ENCODE data around the gene TRMT44. TPM values are rescaled to one million over a fixed set of nuclear protein-coding genes. Genes with fewer than 3 reads are reported as not detected.
A peak's percentile ranks its signal among the peaks of the same experiment; 100 is the strongest.

TRMT44 gene
- total and polyA plus RNA-seq, 5 experiments from 2014 or later, result 11.3 to 37.5 (median 15.4) TPM

DNA sequence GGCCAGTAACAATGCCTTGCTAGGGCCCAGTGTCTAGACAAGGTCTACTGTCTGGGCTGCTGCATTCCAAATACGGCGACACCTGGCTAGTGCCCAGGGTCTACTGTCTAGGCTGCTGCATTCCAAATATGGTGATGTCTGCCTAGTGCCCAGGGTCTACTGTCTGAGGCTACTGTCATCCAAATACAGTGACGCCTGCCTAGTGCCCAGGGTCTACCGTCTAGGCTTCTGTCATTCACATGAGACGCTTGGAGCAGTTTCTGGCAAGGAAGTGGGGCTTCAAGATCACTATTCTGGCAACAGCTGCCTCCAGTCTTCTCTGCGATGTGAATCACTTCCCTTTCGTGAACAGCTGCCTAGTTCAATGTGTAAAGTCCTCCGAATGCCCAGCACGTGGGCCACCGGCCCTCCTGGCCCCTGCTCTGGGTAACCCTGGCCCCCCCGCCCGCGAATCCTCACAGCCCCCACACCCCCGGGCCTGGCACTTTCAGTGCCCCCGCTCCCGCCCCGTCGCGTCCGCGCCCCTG lies 12.8 kb upstream of the TRMT44 start:
- POLR2A ChIA-PET, result interaction anchor here (1.3 to 3.2 kb wide), 3 partner anchors 8 to 269 kb away, joined by 7 to 30 read pairs (median 11); partner anchors contain the start of genes ABLIM2, ACOX3 and TRMT44
- ATAC-seq (peak in 1 of 2 donors; percentile 51), DNase-seq (peak in 1 of 10 donors; percentile 7)
- peak overlapping the region; percentile 90 to 98 (median 94) for H3K4me3 Mint-ChIP-seq
- H3K9me3 Mint-ChIP-seq, result no peaks in the 10 kb centered on the region
- peak overlapping the region; percentile 60 to 98 (median 94) for H3K27ac Mint-ChIP-seq
- no peaks in the 10 kb centered on the region for H3K27me3 Mint-ChIP-seq
- peaks cover 0 to 2% (median 0%) of the 10 kb centered on the region in 3 donors for H3K36me3 Mint-ChIP-seq
- peaks cover 19 to 45% (median 38%) of the 10 kb centered on the region in 4 donors for H3K4me1 Mint-ChIP-seq

DNA sequence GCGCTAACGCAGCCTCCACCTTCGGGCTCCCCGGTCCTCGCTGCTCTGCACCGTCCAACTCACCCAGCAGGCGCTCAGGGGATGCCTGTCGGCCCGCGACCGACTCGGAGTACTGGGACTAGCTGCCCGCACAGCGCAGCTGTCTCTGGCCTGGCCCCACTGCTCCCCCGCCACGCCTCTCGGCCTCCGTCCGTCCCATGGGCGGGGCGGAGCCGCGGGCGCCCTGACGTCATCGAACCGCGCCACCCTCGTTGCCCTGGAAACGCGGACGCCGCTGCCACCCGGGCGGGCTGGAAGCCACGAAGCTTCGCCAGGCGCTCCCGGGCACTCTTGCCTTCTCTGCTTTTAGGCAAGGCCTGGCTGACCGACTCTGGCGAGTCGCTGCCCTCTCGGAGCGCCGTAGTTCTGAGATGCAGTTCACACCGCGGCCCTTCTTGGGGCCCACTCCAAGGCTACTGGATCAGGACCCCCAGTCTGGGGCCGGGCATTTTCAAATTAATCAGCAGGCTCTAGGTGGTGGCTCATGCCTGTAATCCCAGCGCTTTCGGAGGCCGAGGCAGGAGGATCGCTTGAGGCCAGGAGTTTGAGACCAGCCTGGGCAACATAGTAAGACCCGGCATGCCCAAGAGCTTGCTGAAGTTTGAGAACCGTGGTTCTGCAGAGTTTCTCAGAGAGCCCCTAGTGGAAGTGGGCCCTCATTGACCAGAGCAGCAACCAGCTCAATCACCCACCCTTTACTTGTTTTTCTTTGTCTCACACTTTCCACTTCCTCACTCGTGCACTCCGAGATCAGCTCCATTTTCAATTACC lies 12.1 kb upstream of the TRMT44 start:
- Mint-ChIP-seq H3K27me3 (no peaks in the 10 kb centered on the region), H3K4me1 (peaks cover 22 to 49% (median 43%) of the 10 kb centered on the region in 4 donors), H3K4me3 (peak overlapping the region; percentile 90 to 98 (median 94)), H3K27ac (peak overlapping the region; percentile 81 to 98 (median 94)), H3K36me3 (peaks cover 0 to 2% (median 0%) of the 10 kb centered on the region in 3 donors), H3K9me3 (no peaks in the 10 kb centered on the region)
- ATAC-seq, result peak; percentile 92 to 96
- peak; percentile 84 to 99 (median 91) for DNase-seq
- POLR2A ChIA-PET, result interaction anchor here (0.7 to 3.2 kb wide), 4 partner anchors 8 to 1788 kb away, joined by 3 to 30 read pairs (median 9); partner anchors contain the start of genes ABLIM2, ACOX3, MRFAP1 and TRMT44

DNA sequence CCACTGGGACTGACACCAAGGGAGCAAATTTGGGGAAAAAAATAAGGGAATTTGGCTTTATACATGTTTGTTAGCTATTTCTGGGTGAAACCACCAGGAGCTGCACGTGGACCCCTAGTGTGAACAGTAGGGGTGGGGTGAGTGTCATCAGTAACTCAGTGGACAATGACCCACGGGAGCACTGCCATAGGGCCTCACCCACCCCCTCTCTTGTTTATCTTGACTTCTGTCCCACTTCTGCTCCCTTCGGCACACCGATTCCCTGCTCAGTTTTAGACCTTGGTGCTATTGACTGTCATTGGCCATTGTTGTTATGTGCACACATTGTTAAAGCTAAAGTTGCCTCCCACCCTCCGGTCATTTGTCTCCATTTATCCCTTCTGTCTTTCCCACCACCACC lies 9.0 kb upstream of the TRMT44 start:
- H3K36me3 Mint-ChIP-seq, result peaks cover 0 to 6% (median 0%) of the 10 kb centered on the region in 3 donors
- H3K9me3 Mint-ChIP-seq, result no peaks in the 10 kb centered on the region
- ATAC-seq (no peak), DNase-seq (no peak)
- no peaks in the 10 kb centered on the region for H3K27me3 Mint-ChIP-seq
- H3K27ac Mint-ChIP-seq, result peak overlapping the region in 2 of 10 donors; percentile 8 to 29
- POLR2A ChIA-PET, result interaction anchor here (1.6 kb wide), 1 partner anchor 9 kb away, joined by 5 read pairs; the partner anchor contains the start of genes ACOX3 and TRMT44
- peaks cover 24 to 59% (median 57%) of the 10 kb centered on the region in 4 donors for H3K4me1 Mint-ChIP-seq
- peak overlapping the region in 1 of 10 donors; percentile 24 for H3K4me3 Mint-ChIP-seq

DNA sequence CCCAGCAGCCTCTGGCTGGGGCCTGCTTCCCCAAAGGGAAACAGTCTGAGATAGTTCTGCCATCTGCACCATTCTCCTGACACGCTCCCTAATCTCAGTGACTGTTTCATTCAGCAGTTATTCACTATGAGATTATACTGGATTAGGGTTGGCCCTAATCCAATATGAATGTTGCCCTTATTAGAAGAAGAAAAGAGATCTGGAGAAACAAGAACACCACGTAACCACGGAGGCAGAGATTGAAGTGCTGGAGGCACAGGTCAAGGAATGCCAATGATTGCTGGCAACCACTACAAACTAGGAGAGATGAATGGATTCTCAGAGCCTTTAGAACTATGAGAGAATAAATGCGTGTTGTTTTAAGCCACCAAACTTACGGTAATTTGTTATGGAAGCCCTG lies 7.4 kb upstream of the TRMT44 start:
- Mint-ChIP-seq H3K4me1 (peaks cover 24 to 60% (median 57%) of the 10 kb centered on the region in 4 donors), H3K27ac (peak overlapping the region in 3 of 10 donors; percentile 26 to 59 (median 43))

DNA sequence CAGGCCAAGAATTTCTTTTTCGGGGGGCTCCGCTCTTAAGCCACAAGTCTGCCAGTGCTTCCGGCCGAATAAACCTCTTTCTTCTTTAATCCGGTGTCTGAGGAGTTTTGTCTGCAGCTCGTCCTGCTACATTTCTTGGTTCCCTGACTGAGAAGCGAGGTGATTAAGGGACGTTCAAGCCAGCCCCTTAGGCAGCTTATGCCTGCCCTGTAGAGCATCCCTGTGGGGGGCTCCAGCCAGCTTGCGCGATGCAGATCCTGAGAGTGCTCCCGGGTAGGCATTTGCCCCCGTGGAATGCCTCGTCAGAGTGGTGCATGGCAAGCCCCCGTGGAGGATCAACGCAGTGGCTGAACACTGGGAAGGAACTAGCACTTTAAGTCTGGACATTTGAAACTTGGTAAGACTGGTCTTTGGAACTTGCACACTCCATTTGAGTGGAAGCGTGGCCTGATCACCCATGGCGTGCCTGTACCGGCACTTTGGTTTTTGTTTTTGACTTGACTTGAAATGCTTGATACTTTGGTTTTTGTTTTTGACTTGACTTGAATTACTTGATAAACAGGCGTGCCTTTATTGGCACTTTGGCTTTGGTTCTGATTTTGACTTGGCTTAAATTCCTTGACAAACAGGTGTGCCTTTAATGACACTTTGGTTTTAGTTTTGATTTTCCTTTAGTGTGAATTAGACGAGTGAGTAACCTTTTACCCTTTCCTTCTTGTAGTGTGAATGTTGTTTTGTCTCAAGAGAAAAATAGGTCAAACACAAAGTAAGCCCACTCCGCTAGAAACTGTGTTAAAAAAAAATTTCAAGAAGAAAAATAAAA lies 6.1 kb upstream of the TRMT44 start:
- H3K9me3 Mint-ChIP-seq, result no peaks in the 10 kb centered on the region

More for the DNA sequence above, 7.4 kb upstream of the TRMT44 start:
- ATAC-seq, result no peak
- peaks cover 0 to 6% (median 0%) of the 10 kb centered on the region in 3 donors for H3K36me3 Mint-ChIP-seq
- H3K4me3 Mint-ChIP-seq, result no peak overlapping the region
- POLR2A ChIA-PET, result no interaction called here
- no peak for DNase-seq
- H3K27me3 Mint-ChIP-seq, result no peaks in the 10 kb centered on the region
- no peaks in the 10 kb centered on the region for H3K9me3 Mint-ChIP-seq

DNA sequence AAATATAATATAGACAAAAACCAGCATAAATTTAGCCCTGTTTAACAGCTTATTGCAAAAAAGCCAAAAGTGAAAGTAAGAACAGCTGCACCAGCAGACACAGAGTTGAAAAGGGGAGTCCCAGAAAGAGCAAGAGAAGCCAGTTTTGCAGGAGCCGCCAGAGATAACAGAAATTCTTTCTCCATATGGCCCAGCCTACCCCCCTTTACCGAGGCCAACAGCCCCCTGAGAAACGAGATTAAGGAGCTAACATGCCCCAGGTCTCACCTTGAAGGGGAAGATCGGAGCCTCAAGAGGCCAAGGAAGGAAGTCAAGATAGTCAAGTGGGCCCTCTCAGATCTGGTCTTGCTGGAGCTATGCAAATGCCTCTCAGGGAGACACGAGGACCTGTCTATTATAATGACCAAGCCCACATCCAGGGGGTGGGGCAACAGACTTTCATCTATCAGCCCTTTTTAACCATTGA lies 4.9 kb upstream of the TRMT44 start:
- H3K4me1 Mint-ChIP-seq, result peaks cover 30 to 71% (median 69%) of the 10 kb centered on the region in 4 donors
- ATAC-seq (peak; percentile 33 to 50), DNase-seq (peak in 6 of 10 donors; percentile 17 to 36 (median 20))
- peak overlapping the region; percentile 60 to 87 (median 79) for H3K4me3 Mint-ChIP-seq
- H3K27me3 Mint-ChIP-seq, result no peaks in the 10 kb centered on the region
- H3K36me3 Mint-ChIP-seq, result peaks cover 4 to 6% (median 5%) of the 10 kb centered on the region in 3 donors
- POLR2A ChIA-PET, result interaction anchor here (2.6 kb wide), 1 partner anchor 8 kb away, joined by 11 read pairs; no protein-coding TSS in a partner anchor
- no peaks in the 10 kb centered on the region for H3K9me3 Mint-ChIP-seq
- H3K27ac Mint-ChIP-seq, result peak overlapping the region; percentile 70 to 96 (median 89)

More for the DNA sequence above, 6.1 kb upstream of the TRMT44 start:
- no peak for DNase-seq
- Mint-ChIP-seq H3K27ac (peak overlapping the region in 9 of 10 donors; percentile 32 to 96 (median 88)), H3K36me3 (peaks cover 0 to 6% (median 0%) of the 10 kb centered on the region in 3 donors), H3K4me3 (peak overlapping the region in 8 of 10 donors; percentile 14 to 87 (median 76)), H3K4me1 (peaks cover 21 to 64% (median 59%) of the 10 kb centered on the region in 4 donors), H3K27me3 (no peaks in the 10 kb centered on the region)
- POLR2A ChIA-PET, result no interaction called here
- no peak for ATAC-seq

DNA sequence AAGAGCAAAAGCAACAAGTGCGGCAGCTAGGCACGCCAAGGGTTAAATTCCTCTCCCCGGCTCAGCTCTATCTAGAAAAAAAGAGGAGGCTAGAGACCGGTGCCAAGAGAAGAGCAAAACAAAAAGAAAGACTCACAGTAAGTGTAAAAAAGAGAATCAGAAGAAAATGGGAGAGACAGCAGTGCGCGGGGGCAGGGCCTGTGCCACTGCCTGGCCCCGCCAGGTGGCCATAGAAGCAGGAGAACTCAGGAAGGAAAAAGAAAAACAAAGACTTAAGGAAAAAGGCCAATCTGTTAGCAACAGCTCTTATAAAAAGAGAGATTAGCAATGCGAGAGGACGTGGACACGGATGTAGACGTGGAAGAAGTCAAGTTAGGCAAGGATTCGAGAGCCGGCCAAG lies 3.3 kb upstream of the TRMT44 start:
- DNase-seq, result no peak
- no peak for ATAC-seq
- peak overlapping the region in 3 of 10 donors; percentile 8 to 60 (median 57) for H3K4me3 Mint-ChIP-seq
- peak overlapping the region in 8 of 10 donors; percentile 1 to 83 (median 74) for H3K27ac Mint-ChIP-seq
- H3K36me3 Mint-ChIP-seq, result peaks cover 4 to 5% (median 4%) of the 10 kb centered on the region in 3 donors
- POLR2A ChIA-PET, result interaction anchor here (2.6 kb wide), 1 partner anchor 10 kb away, joined by 11 read pairs; no protein-coding TSS in a partner anchor
- H3K9me3 Mint-ChIP-seq, result no peaks in the 10 kb centered on the region
- peaks cover 36 to 85% (median 80%) of the 10 kb centered on the region in 4 donors for H3K4me1 Mint-ChIP-seq
- H3K27me3 Mint-ChIP-seq, result no peaks in the 10 kb centered on the region

DNA sequence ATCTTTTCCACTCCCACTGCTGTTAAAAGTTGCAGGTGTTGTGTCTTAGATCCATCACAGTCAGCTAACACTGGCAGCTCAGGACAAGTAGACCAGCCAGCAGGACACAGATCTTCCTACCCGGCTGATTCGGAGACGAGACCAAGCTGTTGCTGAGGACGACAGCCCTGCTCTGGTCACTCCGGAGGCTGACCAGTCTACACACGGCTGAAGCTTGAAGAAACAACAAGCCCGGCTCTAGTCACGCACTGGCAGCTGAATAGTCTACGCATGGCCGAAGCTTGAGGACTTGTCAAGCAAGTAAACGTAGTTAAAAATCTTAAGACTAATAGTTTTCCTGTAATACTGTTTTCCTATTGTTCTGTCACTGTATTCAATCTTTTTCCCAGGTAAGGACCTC lies 1.8 kb upstream of the TRMT44 start:
- peak overlapping the region in 7 of 10 donors; percentile 6 to 99 (median 53) for H3K27ac Mint-ChIP-seq
- H3K9me3 Mint-ChIP-seq, result no peaks in the 10 kb centered on the region
- POLR2A ChIA-PET, result no interaction called here
- peak overlapping the region; percentile 6 to 100 (median 57) for H3K4me3 Mint-ChIP-seq
- no peaks in the 10 kb centered on the region for H3K27me3 Mint-ChIP-seq
- peaks cover 4 to 5% (median 4%) of the 10 kb centered on the region in 3 donors for H3K36me3 Mint-ChIP-seq
- peaks cover 43 to 92% (median 91%) of the 10 kb centered on the region in 4 donors for H3K4me1 Mint-ChIP-seq
- DNase-seq (no peak), ATAC-seq (no peak)

DNA sequence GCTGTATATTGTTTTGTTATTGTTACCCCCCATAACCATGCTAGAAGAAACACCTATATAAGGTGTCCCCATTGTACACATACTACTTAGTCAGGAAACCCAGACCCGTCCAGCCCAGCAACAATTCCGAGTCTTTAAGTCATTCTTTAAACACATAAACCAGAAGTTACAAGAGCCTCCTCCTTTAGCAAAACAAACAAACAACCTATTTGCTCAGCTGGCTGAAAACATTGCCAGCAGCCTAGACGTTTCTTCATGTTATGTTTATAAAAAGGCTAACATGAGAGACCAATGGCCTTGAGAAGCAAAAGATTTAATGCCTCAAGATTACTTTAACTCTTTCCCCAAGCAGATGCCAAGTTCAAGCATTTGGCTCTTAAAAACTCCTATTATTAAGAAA lies 1.4 kb upstream of the TRMT44 start:
- Mint-ChIP-seq H3K9me3 (no peaks in the 10 kb centered on the region), H3K36me3 (peaks cover 4 to 6% (median 5%) of the 10 kb centered on the region in 3 donors), H3K4me3 (peak overlapping the region; percentile 6 to 100 (median 57)), H3K27ac (peak overlapping the region in 9 of 10 donors; percentile 6 to 99 (median 55)), H3K4me1 (peaks cover 42 to 93% (median 92%) of the 10 kb centered on the region in 4 donors), H3K27me3 (no peaks in the 10 kb centered on the region)
- DNase-seq (no peak), ATAC-seq (no peak)
- POLR2A ChIA-PET, result no interaction called here

DNA sequence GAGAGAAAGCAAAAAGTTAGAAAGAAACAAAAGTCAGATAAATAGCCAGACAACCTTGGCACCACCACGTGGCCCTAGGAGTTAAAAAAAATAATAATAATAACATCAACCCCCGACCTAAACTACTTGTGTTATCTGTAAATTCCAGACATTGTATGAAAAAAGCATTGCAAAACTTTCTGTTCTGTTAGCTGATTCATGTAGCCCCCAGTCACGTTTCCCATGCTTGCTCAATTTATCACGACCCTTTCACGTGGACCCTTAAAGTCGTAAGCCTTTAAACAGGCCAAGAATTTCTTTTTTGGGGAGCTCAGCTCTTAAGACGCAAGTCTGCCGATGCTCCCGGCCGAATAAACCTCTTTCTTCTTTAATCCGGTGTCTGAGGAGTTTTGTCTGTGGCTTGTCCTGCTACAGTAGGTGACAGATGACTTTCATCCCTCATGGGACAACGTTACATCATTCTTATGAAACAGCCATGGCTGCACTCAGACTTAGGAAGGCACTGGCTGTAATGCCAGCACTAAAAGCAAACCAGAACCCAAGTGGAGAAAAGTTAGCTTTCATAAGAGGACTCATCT lies 574 bp upstream of the TRMT44 start:
- no peak for ATAC-seq
- POLR2A ChIA-PET, result interaction anchor here (1.2 to 1.8 kb wide), 3 partner anchors 9 to 1531 kb away, joined by 3 to 30 read pairs (median 5); partner anchors contain the start of gene TBC1D14
- no peaks in the 10 kb centered on the region for H3K27me3 Mint-ChIP-seq

DNA sequence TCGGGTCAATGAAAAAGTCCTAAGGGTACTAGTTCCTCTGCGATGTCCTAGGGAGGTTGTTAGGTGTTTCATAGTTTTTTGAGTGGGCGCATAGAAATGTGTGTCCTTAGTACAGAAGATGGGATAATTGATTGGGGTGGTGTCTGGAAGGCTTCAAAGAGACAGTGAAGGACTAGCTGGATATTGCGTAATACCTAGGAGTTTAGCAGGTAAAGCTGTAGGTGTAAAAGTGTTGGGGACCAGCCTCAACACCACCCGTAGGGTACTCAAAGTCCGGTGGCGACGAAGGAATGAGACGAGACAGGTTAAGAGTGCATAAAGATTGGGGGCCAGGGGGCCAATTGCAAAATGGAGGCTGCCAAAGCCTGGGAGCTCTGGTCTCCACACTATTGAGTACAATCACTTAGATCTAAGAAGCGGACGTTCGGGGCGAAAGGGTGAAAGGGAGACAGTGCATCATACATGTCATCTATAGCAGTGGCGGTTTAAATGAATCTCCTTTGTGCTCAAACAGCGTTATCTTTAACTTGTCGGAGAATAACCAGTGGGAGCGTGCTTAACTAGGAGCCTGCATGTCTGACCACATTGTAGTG lies 1.0 kb downstream of the TRMT44 start:
- H3K4me1 Mint-ChIP-seq, result peaks cover 37 to 83% (median 77%) of the 10 kb centered on the region in 4 donors
- ATAC-seq (no peak), DNase-seq (no peak)
- H3K36me3 Mint-ChIP-seq, result peaks cover 4 to 15% (median 5%) of the 10 kb centered on the region in 3 donors
- POLR2A ChIA-PET, result interaction anchor here (0.5 to 1.8 kb wide), 2 partner anchors 14 to 30 kb away, joined by 5 to 30 read pairs; no protein-coding TSS in a partner anchor
- peak overlapping the region; percentile 53 to 98 (median 86) for H3K27ac Mint-ChIP-seq
- H3K4me3 Mint-ChIP-seq, result peak overlapping the region; percentile 87 to 99 (median 93)
- H3K27me3 Mint-ChIP-seq, result no peaks in the 10 kb centered on the region
- no peaks in the 10 kb centered on the region for H3K9me3 Mint-ChIP-seq

More for the DNA sequence above, 574 bp upstream of the TRMT44 start:
- peak in 1 of 10 donors; percentile 3 for DNase-seq
- no peaks in the 10 kb centered on the region for H3K9me3 Mint-ChIP-seq
- H3K4me3 Mint-ChIP-seq, result peak overlapping the region; percentile 94 to 100 (median 98)
- H3K36me3 Mint-ChIP-seq, result peaks cover 4 to 7% (median 5%) of the 10 kb centered on the region in 3 donors
- H3K4me1 Mint-ChIP-seq, result peaks cover 37 to 88% (median 86%) of the 10 kb centered on the region in 4 donors
- peak overlapping the region; percentile 98 to 100 (median 99) for H3K27ac Mint-ChIP-seq

Data from naive thymus-derived CD8-positive, alpha-beta T cell (primary cell).